BJ (cell line): Measurements from ENCODE around the gene IFFO2. TPM values are rescaled to one million over a fixed set of nuclear protein-coding genes. Genes with fewer than 3 reads are reported as not detected.
A peak's percentile ranks its signal among the peaks of the same experiment; 100 is the strongest.

Experiments
- CTCF ChIA-PET: fragments of 350-600 bp; formaldehyde crosslinking; extraction: SDS; loops from one replicate; lab custom pipeline; 2021; ENCODE audit warnings: antibody characterized with exemption, inconsistent platforms; lab: Yijun Ruan, JAX
- POLR2A ChIA-PET: fragments of 300-600 bp; sonication (Branson Sonifier 250); formaldehyde crosslinking; extraction: SDS; loops from one replicate; lab custom pipeline; 2021; ENCODE audit warnings: antibody characterized with exemption; lab: Charles Lee
- DNase-seq: peaks from one replicate; pipeline ENCODE4 v3.0.0-alpha.2; 2011; ENCODE audit warnings: low read depth
- H3K27me3 ChIP-seq: 2 replicates; pipeline ENCODE4 v1.6.0; 2011; ENCODE audit warnings: low read length; ENCODE audit not compliant: control insufficient read depth, insufficient read depth
- H3K36me3 ChIP-seq: 2 replicates; pipeline ENCODE4 v1.5.1; 2011; ENCODE audit warnings: low read length; ENCODE audit not compliant: control insufficient read depth, insufficient read depth
- H3K4me3 ChIP-seq: 2 replicates; pipeline ENCODE4 v1.5.1; 2011; ENCODE audit warnings: low read depth, mild to moderate bottlenecking, control low read depth, low read length
- CTCF ChIP-seq: IDR thresholded peaks from 2 replicates; pipeline ENCODE4 v1.5.1; 2011; ENCODE audit warnings: low read depth, mild to moderate bottlenecking, control low read depth, inconsistent platforms, low read length, moderate library complexity; ENCODE audit not compliant: insufficient read depth
- polyA plus RNA-seq: library from polyadenylated mRNA; depleted of rRNA; stranded (reverse); fragments of >200 nt; gene quantifications from 2 replicates; pipeline ENCODE4 v1.2.3, GENCODE V29; 2011

IFFO2 gene
- polyA plus RNA-seq, 1 experiment, result 15.0 TPM

- Histone ChIP-seq H3K4me3 (no peak overlapping the region), H3K27me3 (no peaks in the 10 kb centered on the region), H3K36me3 (no peaks in the 10 kb centered on the region)
- DNase-seq, result no peak
- CTCF ChIA-PET, result interaction anchor here (0.9 to 2.3 kb wide), 4 partner anchors 40 to 60 kb away, joined by 3 to 16 read pairs (median 4); no protein-coding TSS in a partner anchor
- POLR2A ChIA-PET, result interaction anchor here (0.5 kb wide), 1 partner anchor 518 kb away, joined by 7 read pairs; the partner anchor contains the start of gene CAPZB
- no peak for TF ChIP-seq CTCF
Measured at GRCh38 chr1:18967066-18967690, 10.7 kb upstream of the IFFO2 start.

- peak; percentile 62 for DNase-seq
- Histone ChIP-seq H3K36me3 (no peaks in the 10 kb centered on the region), H3K27me3 (no peaks in the 10 kb centered on the region), H3K4me3 (no peak overlapping the region)
- CTCF ChIA-PET, result interaction anchor here (1.0 to 3.9 kb wide), 7 partner anchors 39 to 139 kb away, joined by 3 to 17 read pairs (median 4); no protein-coding TSS in a partner anchor
- POLR2A ChIA-PET, result no interaction called here
- TF ChIP-seq CTCF, result no peak
Measured at GRCh38 chr1:18965206-18966173, 9.0 kb upstream of the IFFO2 start.

- Histone ChIP-seq H3K27me3 (0 out of 2 replicates have a peak, but pooled peaks cover 2% of the 10 kb centered on the region), H3K4me3 (no peak overlapping the region), H3K36me3 (no peaks in the 10 kb centered on the region)
- no peak for DNase-seq
- CTCF ChIA-PET, result interaction anchor here (0.6 to 3.9 kb wide), 8 partner anchors 8 to 917 kb away, joined by 3 to 17 read pairs (median 4); no protein-coding TSS in a partner anchor
- no peak for TF ChIP-seq CTCF
- POLR2A ChIA-PET, result no interaction called here
Measured at GRCh38 chr1:18963968-18964367, 7.5 kb upstream of the IFFO2 start.

GRCh38 chr1:18962855-18963737 is 6.6 kb upstream of the IFFO2 start:
- CTCF ChIA-PET, result interaction anchor here (0.6 to 3.9 kb wide), 8 partner anchors 8 to 79 kb away, joined by 3 to 17 read pairs (median 4); no protein-coding TSS in a partner anchor
- POLR2A ChIA-PET, result no interaction called here
- no peak for DNase-seq
- no peaks in the 10 kb centered on the region for H3K36me3 ChIP-seq
- H3K27me3 ChIP-seq, result 0 out of 2 replicates have a peak, but pooled peaks cover 2% of the 10 kb centered on the region
- no peak for TF ChIP-seq CTCF
- H3K4me3 ChIP-seq, result no peak overlapping the region
